ENCODE data around the gene BCL2.

Gene BCL2

DNA sequence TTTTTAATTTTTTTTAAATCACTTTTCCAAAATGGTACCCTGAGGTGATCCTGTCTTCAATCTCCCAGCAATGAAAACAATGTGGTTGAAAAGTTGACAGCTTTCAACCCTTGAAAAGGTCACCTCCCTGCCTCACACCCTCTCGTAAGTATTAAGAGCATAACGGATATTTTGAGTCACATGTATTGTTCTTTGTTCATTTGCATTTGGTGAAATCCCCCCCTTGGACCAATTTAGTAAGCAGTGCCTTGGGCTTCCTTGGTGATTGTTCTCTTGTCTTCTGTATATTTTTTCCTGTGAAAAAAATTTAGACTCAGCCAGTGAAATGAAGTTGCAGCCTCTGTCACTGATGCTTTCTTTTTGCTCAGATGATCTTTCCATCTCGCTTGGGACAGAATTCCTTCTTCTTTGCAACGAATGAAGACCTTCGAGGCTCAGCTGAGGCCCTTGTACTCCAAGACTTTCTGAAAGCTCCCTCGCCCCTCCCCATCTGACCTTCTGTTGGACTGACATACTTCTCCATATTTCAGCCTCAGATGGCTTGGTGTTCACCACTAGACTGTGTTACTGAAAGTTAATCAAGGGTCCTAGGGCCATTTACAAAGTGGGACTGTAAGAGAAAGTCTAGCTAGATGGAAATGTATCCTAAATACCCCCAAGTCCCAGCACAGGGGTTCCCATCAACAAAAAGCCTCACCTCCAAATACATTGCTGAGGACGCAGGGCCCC lies 158.4 kb downstream of the BCL2 start:
- H3K27ac ChIP-seq: peak overlapping the region; percentile 17
- no peaks in the 10 kb centered on the region for H3K9me3 ChIP-seq (ENCODE audit: control insufficient read depth, low read length)
- no peak overlapping the region for H3K9ac ChIP-seq
- peaks cover 19% of the 10 kb centered on the region for H3K4me1 ChIP-seq
- no peaks in the 10 kb centered on the region for H3K36me3 ChIP-seq (ENCODE audit: control insufficient read depth, insufficient read depth, low read length)
- H3K27me3 ChIP-seq (ENCODE audit: control insufficient read depth, insufficient read depth, low read length): no peaks in the 10 kb centered on the region
- TF ChIP-seq, protein P1, sequence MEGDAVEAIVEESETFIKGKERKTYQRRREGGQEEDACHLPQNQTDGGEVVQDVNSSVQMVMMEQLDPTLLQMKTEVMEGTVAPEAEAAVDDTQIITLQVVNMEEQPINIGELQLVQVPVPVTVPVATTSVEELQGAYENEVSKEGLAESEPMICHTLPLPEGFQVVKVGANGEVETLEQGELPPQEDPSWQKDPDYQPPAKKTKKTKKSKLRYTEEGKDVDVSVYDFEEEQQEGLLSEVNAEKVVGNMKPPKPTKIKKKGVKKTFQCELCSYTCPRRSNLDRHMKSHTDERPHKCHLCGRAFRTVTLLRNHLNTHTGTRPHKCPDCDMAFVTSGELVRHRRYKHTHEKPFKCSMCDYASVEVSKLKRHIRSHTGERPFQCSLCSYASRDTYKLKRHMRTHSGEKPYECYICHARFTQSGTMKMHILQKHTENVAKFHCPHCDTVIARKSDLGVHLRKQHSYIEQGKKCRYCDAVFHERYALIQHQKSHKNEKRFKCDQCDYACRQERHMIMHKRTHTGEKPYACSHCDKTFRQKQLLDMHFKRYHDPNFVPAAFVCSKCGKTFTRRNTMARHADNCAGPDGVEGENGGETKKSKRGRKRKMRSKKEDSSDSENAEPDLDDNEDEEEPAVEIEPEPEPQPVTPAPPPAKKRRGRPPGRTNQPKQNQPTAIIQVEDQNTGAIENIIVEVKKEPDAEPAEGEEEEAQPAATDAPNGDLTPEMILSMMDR (IDR thresholded peaks at IDR 0.05): no peak
- H2AFZ ChIP-seq: peak overlapping the region; percentile 36
- no peak overlapping the region for H3K4me3 ChIP-seq (ENCODE audit: low read depth, low read length)
- H3K79me2 ChIP-seq: no peaks in the 10 kb centered on the region
- H3K4me2 ChIP-seq (ENCODE audit: low read length): peak overlapping the region; percentile 18

DNA sequence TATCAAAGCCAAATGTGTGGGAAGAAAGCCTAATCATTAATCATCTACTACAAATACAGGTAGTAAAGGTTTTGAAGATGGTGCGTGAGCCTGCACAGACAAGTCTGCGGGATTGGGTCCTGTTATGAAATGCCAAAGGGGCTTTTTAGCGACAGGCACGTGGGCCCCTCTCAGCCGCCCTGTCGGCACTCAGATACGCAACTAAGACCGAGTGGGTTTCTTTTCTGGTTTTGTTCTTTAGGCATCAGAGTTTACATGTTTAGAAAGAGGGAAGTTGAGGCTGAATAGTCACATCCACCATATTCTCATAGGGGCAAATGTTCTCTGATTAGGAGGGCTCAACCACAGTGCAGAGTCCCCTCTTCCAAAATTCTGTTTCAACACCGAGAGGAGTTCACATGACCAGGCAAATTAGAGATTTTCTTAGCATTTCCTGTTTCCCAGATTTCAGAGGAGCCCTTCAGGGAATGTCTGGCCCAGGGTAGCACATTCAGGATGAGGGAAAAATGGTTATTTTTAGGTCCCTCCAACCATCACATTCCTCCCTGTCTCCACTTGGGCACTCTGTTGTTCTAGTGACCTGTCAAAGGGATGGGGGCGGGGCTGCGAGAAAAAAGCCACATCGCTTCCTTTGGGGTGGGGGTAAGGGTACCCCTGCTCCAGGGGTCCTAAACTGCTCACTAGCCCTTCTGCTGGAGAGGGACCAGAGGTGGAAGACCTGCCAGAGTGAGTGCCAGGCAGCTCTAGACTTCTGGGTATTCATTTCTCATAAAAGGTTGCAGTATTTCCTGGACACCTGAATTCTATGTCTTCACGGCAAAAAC lies 159.2 kb downstream of the BCL2 start:
- Histone ChIP-seq H3K79me2 (no peaks in the 10 kb centered on the region), H3K4me1 (peaks cover 26% of the 10 kb centered on the region), H3K4me2 (ENCODE audit: low read length) (no peak overlapping the region), H3K9ac (no peak overlapping the region), H3K36me3 (ENCODE audit: control insufficient read depth, insufficient read depth, low read length) (no peaks in the 10 kb centered on the region), H3K27ac (peak overlapping the region; percentile 30), H3K4me3 (ENCODE audit: low read depth, low read length) (peak overlapping the region; percentile 11), H3K27me3 (ENCODE audit: control insufficient read depth, insufficient read depth, low read length) (no peaks in the 10 kb centered on the region), H3K9me3 (ENCODE audit: control insufficient read depth, low read length) (no peaks in the 10 kb centered on the region), H2AFZ (no peak overlapping the region)
- TF ChIP-seq, protein P1 (IDR thresholded peaks at IDR 0.05): no peak

DNA sequence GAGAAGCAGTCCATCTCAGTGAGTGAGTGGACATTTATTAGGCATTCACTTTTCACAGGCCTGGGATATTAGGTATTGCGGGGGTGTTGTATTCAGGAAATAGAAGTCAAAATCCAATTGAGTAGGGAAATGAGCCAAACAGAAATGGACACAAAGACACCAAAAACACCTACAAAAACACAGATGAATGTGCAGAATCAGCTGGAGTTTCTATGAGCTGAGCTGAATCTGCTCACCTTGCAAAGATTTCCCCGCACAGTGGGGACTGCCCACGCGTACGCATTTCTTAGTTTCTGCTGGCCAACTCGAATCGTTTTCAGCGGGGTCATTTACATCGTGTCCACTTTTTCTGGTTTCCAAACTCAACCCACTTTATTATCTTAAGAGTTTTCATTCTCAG lies 160.0 kb downstream of the BCL2 start:
- Histone ChIP-seq H2AFZ (peak overlapping the region; percentile 34), H3K9me3 (ENCODE audit: control insufficient read depth, low read length) (no peaks in the 10 kb centered on the region), H3K36me3 (ENCODE audit: control insufficient read depth, insufficient read depth, low read length) (no peaks in the 10 kb centered on the region), H3K4me2 (ENCODE audit: low read length) (peak overlapping the region; percentile 47), H3K27ac (peak overlapping the region; percentile 30), H3K9ac (no peak overlapping the region), H3K4me1 (peaks cover 26% of the 10 kb centered on the region), H3K27me3 (ENCODE audit: control insufficient read depth, insufficient read depth, low read length) (no peaks in the 10 kb centered on the region), H3K4me3 (ENCODE audit: low read depth, low read length) (peak overlapping the region; percentile 11), H3K79me2 (no peaks in the 10 kb centered on the region)
- TF ChIP-seq, protein P1 (IDR thresholded peaks at IDR 0.05): no peak

DNA sequence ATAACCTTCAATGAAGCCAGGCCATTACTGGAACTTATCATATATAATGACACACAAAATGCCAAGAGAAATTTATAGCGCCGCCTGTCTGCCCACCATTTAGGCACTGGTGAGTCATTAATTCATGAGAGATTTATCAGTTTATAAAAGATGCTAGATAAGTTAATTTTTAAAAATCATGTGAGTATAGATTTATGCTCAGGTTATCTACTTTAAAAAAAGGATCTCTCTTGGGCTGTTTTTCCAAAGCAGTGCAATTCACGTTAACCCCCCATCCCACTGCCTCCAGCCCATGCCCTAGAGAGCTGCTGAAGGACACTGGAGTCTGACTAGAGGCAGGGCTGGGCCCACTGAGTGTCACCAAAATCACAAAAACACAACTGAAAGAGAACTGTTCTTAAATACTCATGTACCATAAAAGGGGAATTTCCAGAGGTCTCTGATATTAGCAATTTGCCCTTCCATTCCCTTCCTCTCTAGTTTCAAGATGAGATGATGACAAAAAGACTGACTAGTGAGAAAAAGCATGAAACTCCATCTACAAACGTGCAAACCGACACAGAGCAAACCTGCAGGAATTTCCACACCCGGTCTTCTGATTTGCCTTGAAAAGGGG lies 160.8 kb downstream of the BCL2 start:
- Histone ChIP-seq H3K4me2 (ENCODE audit: low read length) (no peak overlapping the region), H3K27ac (peak overlapping the region; percentile 30), H3K4me3 (ENCODE audit: low read depth, low read length) (no peak overlapping the region), H3K27me3 (ENCODE audit: control insufficient read depth, insufficient read depth, low read length) (no peaks in the 10 kb centered on the region), H3K9me3 (ENCODE audit: control insufficient read depth, low read length) (no peaks in the 10 kb centered on the region), H3K36me3 (ENCODE audit: control insufficient read depth, insufficient read depth, low read length) (no peaks in the 10 kb centered on the region), H3K9ac (no peak overlapping the region), H3K79me2 (no peaks in the 10 kb centered on the region), H3K4me1 (peaks cover 26% of the 10 kb centered on the region), H2AFZ (peak overlapping the region; percentile 14)
- TF ChIP-seq, protein P1 (IDR thresholded peaks at IDR 0.05): no peak

All from parathyroid adenoma (tissue), 2 donors.